ENCODE measurements around the gene FERMT1.
"Not testable (repeated sequence)": the region's sequence is repeated elsewhere in the genome, so short reads cannot be mapped to it uniquely, and the experiment has no call there.

FERMT1 gene

GRCh38 chr20:6115221-6115895, 7.5 kb downstream of the FERMT1 start:
- Histone ChIP-seq H3K36me3 (ENCODE audit: control insufficient read depth, insufficient read depth, low read length) (peaks cover 21% of the 10 kb centered on the region), H3K27ac (ENCODE audit: low read depth, low read length, severe bottlenecking) (no peak overlapping the region), H3K9me3 (ENCODE audit: control insufficient read depth, low read length) (peaks cover 14% of the 10 kb centered on the region), H3K4me1 (ENCODE audit: control insufficient read depth, insufficient read depth, low read length, poor library complexity, severe bottlenecking) (no peaks in the 10 kb centered on the region), H3K4me3 (ENCODE audit: extremely low read depth, insufficient read depth, low read length, poor library complexity, severe bottlenecking) (no peak overlapping the region)
- 94 to 100% methylated on average over 1 to 2 of the region's 3 CpGs for WGBS, 2 experiments (ENCODE audit: insufficient coverage in 2 of 2)

- Histone ChIP-seq H3K27ac (ENCODE audit: low read depth, low read length, severe bottlenecking) (no peak overlapping the region), H3K4me3 (ENCODE audit: extremely low read depth, insufficient read depth, low read length, poor library complexity, severe bottlenecking) (no peak overlapping the region), H3K4me1 (ENCODE audit: control insufficient read depth, insufficient read depth, low read length, poor library complexity, severe bottlenecking) (no peaks in the 10 kb centered on the region), H3K36me3 (ENCODE audit: control insufficient read depth, insufficient read depth, low read length) (peaks cover 21% of the 10 kb centered on the region), H3K9me3 (ENCODE audit: control insufficient read depth, low read length) (peaks cover 14% of the 10 kb centered on the region)
- no CpG with 5 or more reads among the region's 1 CpG for WGBS, 2 experiments (ENCODE audit: insufficient coverage in 2 of 2)
Measured at GRCh38 chr20:6114696-6115095, 8.1 kb downstream of the FERMT1 start.

GRCh38 chr20:6113951-6114350, 8.9 kb downstream of the FERMT1 start:
- no peaks in the 10 kb centered on the region for H3K4me1 ChIP-seq (ENCODE audit: control insufficient read depth, insufficient read depth, low read length, poor library complexity, severe bottlenecking)
- H3K27ac ChIP-seq (ENCODE audit: low read depth, low read length, severe bottlenecking), result no peak overlapping the region
- WGBS, 2 experiments (ENCODE audit: insufficient coverage in 2 of 2), result 91 to 100% methylated on average over 1 to 2 of the region's 3 CpGs
- H3K9me3 ChIP-seq (ENCODE audit: control insufficient read depth, low read length), result peaks cover 14% of the 10 kb centered on the region
- H3K4me3 ChIP-seq (ENCODE audit: extremely low read depth, insufficient read depth, low read length, poor library complexity, severe bottlenecking), result no peak overlapping the region
- H3K36me3 ChIP-seq (ENCODE audit: control insufficient read depth, insufficient read depth, low read length), result peaks cover 21% of the 10 kb centered on the region

DNA sequence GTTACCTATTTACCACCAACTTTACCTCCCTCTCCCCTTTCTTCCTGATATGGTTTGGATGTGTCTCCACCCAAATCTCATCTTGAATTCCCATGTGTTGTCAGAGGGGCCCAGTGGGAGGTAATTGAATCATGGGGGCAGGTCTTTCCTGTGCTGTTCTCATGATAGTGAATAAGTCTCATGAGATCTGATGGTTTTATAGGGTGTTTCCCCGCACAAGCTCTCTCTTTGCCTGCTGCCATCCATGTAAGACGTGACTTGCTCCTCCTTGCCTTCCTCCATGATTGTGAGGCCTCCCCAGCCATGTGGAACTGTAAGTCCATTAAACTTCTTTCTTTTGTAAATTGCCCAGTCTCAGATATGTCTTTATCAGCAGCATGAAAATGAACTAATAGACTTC, 9.9 kb downstream of the FERMT1 start:
- H3K4me1 ChIP-seq (ENCODE audit: control insufficient read depth, insufficient read depth, low read length, poor library complexity, severe bottlenecking); H3K27ac ChIP-seq (ENCODE audit: low read depth, low read length, severe bottlenecking); H3K4me3 ChIP-seq (ENCODE audit: extremely low read depth, insufficient read depth, low read length, poor library complexity, severe bottlenecking): not testable (repeated sequence)
- peaks cover 21% of the 10 kb centered on the region for H3K36me3 ChIP-seq (ENCODE audit: control insufficient read depth, insufficient read depth, low read length)
- 95 to 100% methylated on average over 1 to 2 of the region's 2 CpGs for WGBS, 2 experiments (ENCODE audit: insufficient coverage in 2 of 2)
- H3K9me3 ChIP-seq (ENCODE audit: control insufficient read depth, low read length), result peaks cover 14% of the 10 kb centered on the region

GRCh38 chr20:6108330-6108729, 14.5 kb downstream of the FERMT1 start:
- Histone ChIP-seq H3K4me1 (ENCODE audit: control insufficient read depth, insufficient read depth, low read length, poor library complexity, severe bottlenecking) (peaks cover 7% of the 10 kb centered on the region), H3K36me3 (ENCODE audit: control insufficient read depth, insufficient read depth, low read length) (peaks cover 3% of the 10 kb centered on the region)

DNA sequence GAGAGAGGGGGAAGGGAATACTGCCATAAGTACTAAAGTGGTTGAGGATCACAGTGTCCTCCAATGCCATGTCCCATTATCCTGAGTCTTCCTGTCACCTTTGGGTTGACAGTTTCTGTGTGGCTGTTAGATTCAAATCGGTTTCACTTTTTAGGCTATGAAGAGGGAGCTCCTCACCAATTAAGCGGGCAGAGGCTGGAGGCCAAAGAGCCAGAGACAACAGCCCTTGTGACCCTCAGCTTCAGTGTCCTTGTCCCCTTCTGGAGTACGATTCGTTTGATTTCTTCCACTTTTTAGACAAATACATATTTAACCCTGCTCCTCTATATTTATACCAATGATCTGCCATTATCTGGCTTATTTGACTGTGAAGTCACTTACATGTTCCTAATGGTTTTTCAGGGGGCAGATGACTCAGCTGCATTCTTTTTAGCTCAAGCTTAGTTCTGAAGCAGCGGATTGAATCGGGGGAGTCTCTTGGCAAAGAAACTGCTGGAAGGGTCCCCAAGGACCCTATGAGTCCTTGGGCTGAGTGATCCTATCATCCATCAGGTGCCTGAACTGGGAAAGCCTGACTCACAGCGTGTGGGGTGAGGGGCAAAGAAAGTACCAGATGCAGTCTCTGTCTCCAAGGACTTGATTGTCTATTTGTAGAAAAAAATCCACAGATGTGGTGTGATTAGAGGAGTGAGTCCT, 18.2 kb downstream of the FERMT1 start:
- H3K36me3 ChIP-seq (ENCODE audit: control insufficient read depth, insufficient read depth, low read length), result no peaks in the 10 kb centered on the region
- peak overlapping the region; percentile 13 for H3K27ac ChIP-seq (ENCODE audit: low read depth, low read length, severe bottlenecking)
- WGBS, 2 experiments (ENCODE audit: insufficient coverage in 2 of 2), result 82 to 91% methylated on average over 5 to 7 of the region's 7 CpGs
- no peaks in the 10 kb centered on the region for H3K9me3 ChIP-seq (ENCODE audit: control insufficient read depth, low read length)
- peaks cover 7% of the 10 kb centered on the region for H3K4me1 ChIP-seq (ENCODE audit: control insufficient read depth, insufficient read depth, low read length, poor library complexity, severe bottlenecking)
- no peak overlapping the region for H3K4me3 ChIP-seq (ENCODE audit: extremely low read depth, insufficient read depth, low read length, poor library complexity, severe bottlenecking)

More at GRCh38 chr20:6108330-6108729, 14.5 kb downstream of the FERMT1 start:
- H3K27ac ChIP-seq (ENCODE audit: low read depth, low read length, severe bottlenecking), result no peak overlapping the region
- no peak overlapping the region for H3K4me3 ChIP-seq (ENCODE audit: extremely low read depth, insufficient read depth, low read length, poor library complexity, severe bottlenecking)
- 75 to 82% methylated on average over 3 of the region's 3 CpGs for WGBS, 2 experiments (ENCODE audit: insufficient coverage in 2 of 2)
- H3K9me3 ChIP-seq (ENCODE audit: control insufficient read depth, low read length), result peaks cover 4% of the 10 kb centered on the region

- no peak overlapping the region for H3K27ac ChIP-seq (ENCODE audit: low read depth, low read length, severe bottlenecking)
- no peak overlapping the region for H3K4me3 ChIP-seq (ENCODE audit: extremely low read depth, insufficient read depth, low read length, poor library complexity, severe bottlenecking)
- H3K36me3 ChIP-seq (ENCODE audit: control insufficient read depth, insufficient read depth, low read length), result no peaks in the 10 kb centered on the region
- peaks cover 7% of the 10 kb centered on the region for H3K4me1 ChIP-seq (ENCODE audit: control insufficient read depth, insufficient read depth, low read length, poor library complexity, severe bottlenecking)
- no peaks in the 10 kb centered on the region for H3K9me3 ChIP-seq (ENCODE audit: control insufficient read depth, low read length)
- no CpG with 5 or more reads among the region's 1 CpG for WGBS, 2 experiments (ENCODE audit: insufficient coverage in 2 of 2)
Measured at GRCh38 chr20:6103301-6103700, 19.5 kb downstream of the FERMT1 start.

- WGBS, 2 experiments (ENCODE audit: insufficient coverage in 2 of 2), result 100% methylated on average over 1 of the region's 2 CpGs; no CpG with 5 or more reads in 1 of the 2 experiments
- H3K27ac ChIP-seq (ENCODE audit: low read depth, low read length, severe bottlenecking), result no peak overlapping the region
Measured at GRCh38 chr20:6101346-6101745, 21.5 kb downstream of the FERMT1 start.

DNA sequence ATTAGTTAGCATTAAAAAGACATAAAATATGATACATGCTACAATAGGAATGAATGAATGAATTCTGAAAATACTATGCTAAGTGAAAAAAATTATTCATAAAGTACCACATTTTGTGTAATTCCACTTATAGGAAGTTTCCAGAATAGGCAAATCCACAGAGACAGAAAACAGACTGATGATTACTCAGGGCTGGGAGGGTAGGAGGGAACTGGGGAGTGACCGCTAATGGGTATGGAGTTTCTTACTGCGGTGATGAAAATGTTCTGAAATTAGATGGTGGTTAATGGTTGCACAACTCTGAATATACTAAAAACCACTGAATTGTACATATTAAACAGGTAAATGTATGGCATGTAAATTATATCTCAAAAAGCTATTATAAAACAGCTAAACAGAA, 22.6 kb downstream of the FERMT1 start:
- H3K9me3 ChIP-seq (ENCODE audit: control insufficient read depth, low read length), result no peaks in the 10 kb centered on the region
- no peaks in the 10 kb centered on the region for H3K36me3 ChIP-seq (ENCODE audit: control insufficient read depth, insufficient read depth, low read length)
- 64% methylated on average over 2 of the region's 2 CpGs; no CpG with 5 or more reads in 1 of the 2 experiments for WGBS, 2 experiments (ENCODE audit: insufficient coverage in 2 of 2)
- peaks cover 5% of the 10 kb centered on the region for H3K4me1 ChIP-seq (ENCODE audit: control insufficient read depth, insufficient read depth, low read length, poor library complexity, severe bottlenecking)
- H3K4me3 ChIP-seq (ENCODE audit: extremely low read depth, insufficient read depth, low read length, poor library complexity, severe bottlenecking), result no peak overlapping the region
- H3K27ac ChIP-seq (ENCODE audit: low read depth, low read length, severe bottlenecking), result no peak overlapping the region

More at GRCh38 chr20:6101346-6101745, 21.5 kb downstream of the FERMT1 start:
- Histone ChIP-seq H3K9me3 (ENCODE audit: control insufficient read depth, low read length) (no peaks in the 10 kb centered on the region), H3K4me3 (ENCODE audit: extremely low read depth, insufficient read depth, low read length, poor library complexity, severe bottlenecking) (no peak overlapping the region), H3K36me3 (ENCODE audit: control insufficient read depth, insufficient read depth, low read length) (no peaks in the 10 kb centered on the region), H3K4me1 (ENCODE audit: control insufficient read depth, insufficient read depth, low read length, poor library complexity, severe bottlenecking) (peaks cover 7% of the 10 kb centered on the region)

GRCh38 chr20:6099819-6100218, 23.0 kb downstream of the FERMT1 start:
- no peak overlapping the region for H3K4me3 ChIP-seq (ENCODE audit: extremely low read depth, insufficient read depth, low read length, poor library complexity, severe bottlenecking)
- H3K27ac ChIP-seq (ENCODE audit: low read depth, low read length, severe bottlenecking), result no peak overlapping the region
- no peaks in the 10 kb centered on the region for H3K36me3 ChIP-seq (ENCODE audit: control insufficient read depth, insufficient read depth, low read length)
- no peaks in the 10 kb centered on the region for H3K9me3 ChIP-seq (ENCODE audit: control insufficient read depth, low read length)
- peaks cover under 1% of the 10 kb centered on the region for H3K4me1 ChIP-seq (ENCODE audit: control insufficient read depth, insufficient read depth, low read length, poor library complexity, severe bottlenecking)

- Histone ChIP-seq H3K4me1 (ENCODE audit: control insufficient read depth, insufficient read depth, low read length, poor library complexity, severe bottlenecking) (no peaks in the 10 kb centered on the region), H3K36me3 (ENCODE audit: control insufficient read depth, insufficient read depth, low read length) (peaks cover 4% of the 10 kb centered on the region), H3K9me3 (ENCODE audit: control insufficient read depth, low read length) (no peaks in the 10 kb centered on the region), H3K27ac (ENCODE audit: low read depth, low read length, severe bottlenecking) (no peak overlapping the region), H3K4me3 (ENCODE audit: extremely low read depth, insufficient read depth, low read length, poor library complexity, severe bottlenecking) (no peak overlapping the region)
- 100% methylated on average over 1 of the region's 5 CpGs for WGBS, 2 experiments (ENCODE audit: insufficient coverage in 2 of 2)
Measured at GRCh38 chr20:6095409-6095808, 27.4 kb downstream of the FERMT1 start.
